ENCODE measurements around the gene PMM1.

GRCh38 chr22:41619979-41620588, 30.4 kb upstream of the PMM1 start:
- TF ChIP-seq, protein P1, sequence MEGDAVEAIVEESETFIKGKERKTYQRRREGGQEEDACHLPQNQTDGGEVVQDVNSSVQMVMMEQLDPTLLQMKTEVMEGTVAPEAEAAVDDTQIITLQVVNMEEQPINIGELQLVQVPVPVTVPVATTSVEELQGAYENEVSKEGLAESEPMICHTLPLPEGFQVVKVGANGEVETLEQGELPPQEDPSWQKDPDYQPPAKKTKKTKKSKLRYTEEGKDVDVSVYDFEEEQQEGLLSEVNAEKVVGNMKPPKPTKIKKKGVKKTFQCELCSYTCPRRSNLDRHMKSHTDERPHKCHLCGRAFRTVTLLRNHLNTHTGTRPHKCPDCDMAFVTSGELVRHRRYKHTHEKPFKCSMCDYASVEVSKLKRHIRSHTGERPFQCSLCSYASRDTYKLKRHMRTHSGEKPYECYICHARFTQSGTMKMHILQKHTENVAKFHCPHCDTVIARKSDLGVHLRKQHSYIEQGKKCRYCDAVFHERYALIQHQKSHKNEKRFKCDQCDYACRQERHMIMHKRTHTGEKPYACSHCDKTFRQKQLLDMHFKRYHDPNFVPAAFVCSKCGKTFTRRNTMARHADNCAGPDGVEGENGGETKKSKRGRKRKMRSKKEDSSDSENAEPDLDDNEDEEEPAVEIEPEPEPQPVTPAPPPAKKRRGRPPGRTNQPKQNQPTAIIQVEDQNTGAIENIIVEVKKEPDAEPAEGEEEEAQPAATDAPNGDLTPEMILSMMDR (conservative IDR thresholded peaks at IDR 0.05) = no peak
- TF ChIP-seq EZH2 (IDR thresholded peaks at IDR 0.05; ENCODE audit: low read depth) = no peak

All from PC-9 (cell line).